Common myeloid progenitor, CD34-positive (primary cell): ENCODE measurements around the gene PHF21A.

Experiments used
- CTCF ChIA-PET: fragments of 350-600 bp; sonication (Branson Sonifier 250); formaldehyde crosslinking; loops from one replicate; lab custom pipeline; 2021; ENCODE audit warnings: antibody characterized with exemption; lab: Charles Lee
- POLR2A ChIA-PET: fragments of 350-600 bp; sonication (Branson Sonifier 250); formaldehyde crosslinking; loops from one replicate; lab custom pipeline; 2021; ENCODE audit warnings: antibody characterized with exemption; lab: Charles Lee
- DNase-seq, 3 donors: peaks; one replicate each; pipeline versions ENCODE4 v3.0.0 to v3.0.0-alpha.2; 2013
- H3K27ac ChIP-seq, 2 experiments: 1 replicate in 1 of 2; 2 replicates in 1 of 2; pipeline ENCODE4 v1.7.0; 2013; ENCODE audit warnings: inconsistent platforms in 2 of 2, low read length in 2 of 2, mild to moderate bottlenecking in 2 of 2, low read depth in 1 of 2, moderate library complexity in 1 of 2; ENCODE audit not compliant: severe bottlenecking in 2 of 2, insufficient read depth in 1 of 2, poor library complexity in 1 of 2
- H3K27me3 ChIP-seq, 5 experiments: replicated peaks in 2 of 5; 1 replicate in 3 of 5; 2 replicates in 2 of 5; pipeline versions ENCODE4 v1.6.1 to v1.7.0; 2013; ENCODE audit warnings: low read length in 4 of 5, mild to moderate bottlenecking in 2 of 5, moderate library complexity in 2 of 5, inconsistent platforms in 1 of 5; ENCODE audit not compliant: insufficient read depth in 5 of 5, control insufficient read depth in 4 of 5
- H3K36me3 ChIP-seq, 4 experiments: 1 replicate in 2 of 4; 2 replicates in 2 of 4; pipeline versions ENCODE4 v1.6.1 to v1.7.0; 2013; ENCODE audit warnings: low read length in 3 of 4, control low read depth in 1 of 4, mild to moderate bottlenecking in 1 of 4; ENCODE audit not compliant: control insufficient read depth in 4 of 4, insufficient read depth in 4 of 4
- H3K4me1 ChIP-seq, 4 experiments: 1 replicate in 3 of 4; 2 replicates in 1 of 4; pipeline versions ENCODE4 v1.6.1 to v1.7.1; 2013; ENCODE audit warnings: low read length in 3 of 4, mild to moderate bottlenecking in 3 of 4, control low read depth in 1 of 4, inconsistent platforms in 1 of 4, moderate library complexity in 1 of 4; ENCODE audit not compliant: control insufficient read depth in 4 of 4, insufficient read depth in 4 of 4; ENCODE audit errors: control extremely low read depth in 1 of 4
- H3K4me3 ChIP-seq, 7 experiments: 1 replicate in 4 of 7; 2 replicates in 3 of 7; pipeline versions ENCODE4 v1.5.1 to v1.7.0; 2013; ENCODE audit warnings: mild to moderate bottlenecking in 7 of 7, low read length in 6 of 7, moderate library complexity in 6 of 7, inconsistent platforms in 2 of 7, low read depth in 2 of 7, control low read depth in 1 of 7; ENCODE audit not compliant: insufficient read depth in 4 of 7, control insufficient read depth in 1 of 7; ENCODE audit errors: extremely low read depth in 1 of 7
- H3K9me3 ChIP-seq, 5 experiments: 1 replicate in 4 of 5; 2 replicates in 1 of 5; pipeline versions ENCODE4 v1.6.1 to v1.7.1; 2013; ENCODE audit warnings: low read length in 4 of 5, mild to moderate bottlenecking in 2 of 5, inconsistent platforms in 1 of 5, low read depth in 1 of 5, moderate library complexity in 1 of 5; ENCODE audit not compliant: control insufficient read depth in 4 of 5, insufficient read depth in 2 of 5; ENCODE audit errors: control extremely low read depth in 1 of 5
- WGBS: methylation state at CpG from one replicate; pipeline ENCODE4 v1.1.5; 2013; ENCODE audit not compliant: insufficient coverage; 5-methylcytosine and 5-hydroxymethylcytosine counted together

The PHF21A gene

GRCh38 chr11:45917623-45918330, 203.5 kb downstream of the PHF21A start, which contains the start of gene PEX16:
Gene PEX16 (minus strand): TSS chr11:45917877. CDS start chr11:45917811, 66 bp downstream.
- WGBS = under 1% methylated on average over 43 of the region's 45 CpGs
- H3K9me3 ChIP-seq = no peaks in the 10 kb centered on the region
- H3K4me1 ChIP-seq = peaks cover 4 to 50% (median 39%) of the 10 kb centered on the region in 4 experiments
- ChIA-PET POLR2A (interaction anchor here (2.3 kb wide), 1 partner anchor 19 kb away, joined by 6 read pairs; no protein-coding TSS in a partner anchor), CTCF (interaction anchor here (0.8 to 1.3 kb wide), 4 partner anchors 9 to 48 kb away, joined by 3 to 5 read pairs (median 3); no protein-coding TSS in a partner anchor)
- H3K27ac ChIP-seq = peak within 1 kb of the TSS; percentile 83 to 95
- DNase-seq = peak; percentile 99 to 100 (median 99)
- H3K36me3 ChIP-seq = peaks cover 0 to 35% (median 21%) of the 10 kb centered on the region in 4 experiments
- peak within 1 kb of the TSS; percentile 86 to 98 (median 93) for H3K4me3 ChIP-seq
- peaks cover 0 to 19% (median 3%) of the 10 kb centered on the region in 5 experiments for H3K27me3 ChIP-seq

GRCh38 chr11:45917286-45917622, 204.0 kb downstream of the PHF21A start:
- peaks cover 4 to 44% (median 34%) of the 10 kb centered on the region in 4 experiments for H3K4me1 ChIP-seq
- WGBS = 12% methylated on average over 6 of the region's 16 CpGs
- H3K27me3 ChIP-seq = peaks cover 0 to 14% (median 3%) of the 10 kb centered on the region in 5 experiments
- H3K9me3 ChIP-seq = no peaks in the 10 kb centered on the region
- no peak for DNase-seq
- peak overlapping the region; percentile 83 to 95 for H3K27ac ChIP-seq
- POLR2A ChIA-PET = interaction anchor here (2.3 kb wide), 1 partner anchor 19 kb away, joined by 6 read pairs; no protein-coding TSS in a partner anchor
- H3K36me3 ChIP-seq = peaks cover 0 to 35% (median 24%) of the 10 kb centered on the region in 4 experiments
- CTCF ChIA-PET = interaction anchor here (0.8 to 1.0 kb wide), 3 partner anchors 9 to 48 kb away, joined by 3 read pairs; no protein-coding TSS in a partner anchor
- peak overlapping the region; percentile 86 to 98 (median 93) for H3K4me3 ChIP-seq

- H3K9me3 ChIP-seq = no peaks in the 10 kb centered on the region
- no peaks in the 10 kb centered on the region for H3K27me3 ChIP-seq
- no peak overlapping the region for H3K27ac ChIP-seq
- 94% methylated on average over 9 of the region's 13 CpGs for WGBS
- POLR2A ChIA-PET = no interaction called here
- peaks cover 0 to 50% (median 34%) of the 10 kb centered on the region in 4 experiments for H3K36me3 ChIP-seq
- H3K4me3 ChIP-seq = no peak overlapping the region
- CTCF ChIA-PET = interaction anchor here (0.5 to 0.9 kb wide), 2 partner anchors 15 to 173 kb away, joined by 3 read pairs; no protein-coding TSS in a partner anchor
- peaks cover 4 to 36% (median 31%) of the 10 kb centered on the region in 4 experiments for H3K4me1 ChIP-seq
- DNase-seq = no peak
These were observed 205.8 kb downstream of the PHF21A start for GRCh38 chr11:45915446-45915845.

GRCh38 chr11:45913942-45914635, 207.2 kb downstream of the PHF21A start:
- 93% methylated on average over 21 of the region's 22 CpGs for WGBS
- Histone ChIP-seq H3K4me1 (peaks cover 4 to 22% (median 20%) of the 10 kb centered on the region in 4 experiments), H3K27ac (no peak overlapping the region), H3K27me3 (no peaks in the 10 kb centered on the region), H3K9me3 (no peaks in the 10 kb centered on the region), H3K36me3 (peaks cover 0 to 62% (median 45%) of the 10 kb centered on the region in 4 experiments), H3K4me3 (no peak overlapping the region)
- ChIA-PET POLR2A (no interaction called here), CTCF (interaction anchor here (0.7 kb wide), 1 partner anchor 32 kb away, joined by 3 read pairs; no protein-coding TSS in a partner anchor)
- DNase-seq = no peak

- H3K36me3 ChIP-seq = peaks cover 0 to 62% (median 46%) of the 10 kb centered on the region in 4 experiments
These were observed 207.7 kb downstream of the PHF21A start for GRCh38 chr11:45913514-45913913.

GRCh38 chr11:45910623-45911022, 210.6 kb downstream of the PHF21A start:
- Histone ChIP-seq H3K4me1 (peaks cover 0 to 8% (median 2%) of the 10 kb centered on the region in 4 experiments), H3K27ac (no peak overlapping the region), H3K36me3 (peaks cover 0 to 59% (median 43%) of the 10 kb centered on the region in 4 experiments), H3K9me3 (no peaks in the 10 kb centered on the region), H3K4me3 (no peak overlapping the region), H3K27me3 (no peaks in the 10 kb centered on the region)
- CTCF ChIA-PET = no interaction called here
- 97% methylated on average over 9 of the region's 9 CpGs for WGBS
- POLR2A ChIA-PET = no interaction called here
- no peak for DNase-seq

More at GRCh38 chr11:45913514-45913913, 207.7 kb downstream of the PHF21A start:
- Histone ChIP-seq H3K27me3 (no peaks in the 10 kb centered on the region), H3K4me3 (no peak overlapping the region), H3K27ac (no peak overlapping the region), H3K9me3 (no peaks in the 10 kb centered on the region), H3K4me1 (peaks cover 4 to 17% (median 14%) of the 10 kb centered on the region in 4 experiments)
- 97% methylated on average over 18 of the region's 19 CpGs for WGBS
- DNase-seq = no peak
- ChIA-PET CTCF (interaction anchor here (0.7 kb wide), 1 partner anchor 32 kb away, joined by 3 read pairs; no protein-coding TSS in a partner anchor), POLR2A (no interaction called here)
